Heart left ventricle (tissue), 16 donors: ENCODE data around the gene AGXT. TPM values are rescaled to one million over a fixed set of nuclear protein-coding genes. Genes with fewer than 3 reads are reported as not detected.

Source experiments
- ATAC-seq, 4 donors: fragments of 200-7000 bp; cut with Tn5 transposase; one replicate each; pipeline ENCODE4 v1.9.1; 2020 to 2022; ENCODE audit warnings: moderate library complexity in 4 of 4, mild to moderate bottlenecking in 3 of 4, moderate number of reproducible peaks in 1 of 4
- DNase-seq, 5 donors: peaks; one replicate each; pipeline ENCODE4 v3.0.0-alpha.2; 2020
- H3K27ac ChIP-seq, 12 donors: fragments of 200-600 bp; sonication (generic) in 4 of 12; one replicate each; pipeline versions ENCODE4 v1.5.0 to v1.8.0; 2016 to 2022; ENCODE audit warnings: mild to moderate bottlenecking in 2 of 12
- H3K27me3 ChIP-seq, 9 donors: fragments of 200-600 bp; sonication (generic) in 2 of 9; one replicate each; pipeline versions ENCODE4 v1.5.1 to v1.8.0; 2016 to 2022; ENCODE audit warnings: mild to moderate bottlenecking in 3 of 9
- H3K36me3 ChIP-seq, 9 donors: fragments of 200-600 bp; sonication (generic) in 2 of 9; one replicate each; pipeline versions ENCODE4 v1.5.0 to v1.8.0; 2018 to 2022; ENCODE audit warnings: mild to moderate bottlenecking in 2 of 9
- H3K4me1 ChIP-seq, 12 donors: fragments of 200-600 bp; sonication (generic) in 4 of 12; one replicate each; pipeline versions ENCODE4 v1.5.0 to v1.8.0; 2016 to 2022; ENCODE audit warnings: mild to moderate bottlenecking in 3 of 12
- H3K4me3 ChIP-seq, 12 donors: fragments of 200-600 bp; sonication (generic) in 4 of 12; one replicate each; pipeline versions ENCODE4 v1.5.0 to v1.8.0; 2017 to 2022; ENCODE audit warnings: mild to moderate bottlenecking in 9 of 12, moderate library complexity in 4 of 12
- H3K9me3 ChIP-seq, 12 donors: fragments of 200-600 bp; sonication (generic) in 4 of 12; one replicate each; pipeline versions ENCODE4 v1.5.0 to v1.8.0; 2016 to 2022; ENCODE audit warnings: mild to moderate bottlenecking in 1 of 12
- CTCF ChIP-seq, 12 donors: fragments of 200-600 bp; sonication (generic) in 4 of 12; IDR thresholded peaks; one replicate each; pipeline versions ENCODE4 v1.5.0 to v1.8.0; 2018 to 2022; ENCODE audit warnings: antibody characterized with exemption in 12 of 12, mild to moderate bottlenecking in 5 of 12
- POLR2A ChIP-seq, 2 donors: fragments of 450-650 bp; IDR thresholded peaks; one replicate each; pipeline ENCODE4 v1.6.1; 2017; ENCODE audit warnings: antibody characterized with exemption in 2 of 2, mild to moderate bottlenecking in 2 of 2, moderate library complexity in 2 of 2
- whole genome bisulfite sequencing, 4 donors: extraction: QIAGEN DNeasy Blood & Tissue Kit in 2 of 4; methylation state at CpG; one replicate each; pipeline versions ENCODE4 v1.1.5 to v1.1.7; 2013 to 2018; 5-methylcytosine and 5-hydroxymethylcytosine counted together
- intact Hi-C, 10 donors: fragments of 100-400 bp; cut with DNase I; formaldehyde crosslinking; loops; one replicate each; pipeline versions ENCODE4 v1.11.1 to v1.14.2; 2022
- polyA plus RNA-seq, 2 donors: library from polyadenylated mRNA; stranded (reverse); fragments of 200-250 nt; gene quantifications; one replicate each; pipeline ENCODE4 v1.2.3, GENCODE V29; 2013
- total RNA-seq, 9 donors: library from RNA; depleted of rRNA in 2 of 9; stranded (reverse); fragments of >200 nt in 2 of 9; fragmentation: NEBNext Ultra II Directional in 3 of 9; extraction: Animal tissue kit (Norgen Biotek cat#: 25700) in 3 of 9; gene quantifications; one replicate each; pipeline versions ENCODE4 v1.1.0 to v1.2.4, GENCODE V29; 2016 to 2023
- donor health status: ischemic (EF 13 %, LVEDD 7.1; RV severe dilation, severe dysfunction).
- donor health status: healthy with polysubstance abuse.
- donor health status: DM: no; HTN: yes; CAD: no.
- donor health status: DM: no; HTN: no; CAD: no.
- donor health status: ischemic (EF 25% LVEDD 6.9; RV normal size, moderate dysfunction).
- donor health status: ischemic (EF 25% LVEDD 5.7; RV mildly dilated, moderate dysfunction).
- donor health status: healthy.
- donor health status: DM: yes; HTN: yes; CAD: no.
- donor health status: ischemic (EF 35%, LVEDD 5.7; RV mildly dilated, moderate dysfunction).
- donor health status: nonischemic (EF 11% LVEDD 7.7; RV severe dilation, severe dysfunction).
- donor health status: DM: yes; HTN: yes; CAD: no.
- donor health status: PGD.
- donor health status: ischemic (EF 29% LVEDD 5.4; RV normal size, mild dysfunction).
- donor health status: nonischemic (EF 23%, LVEDD 6.1; RV moderate dilation, normal function).

Gene AGXT
- total and polyA plus RNA-seq, 11 donors: 0.06 TPM; not detected in 10

GRCh38 chr2:240912878-240913809, 44.5 kb downstream of the AGXT start:
- no peaks in the 10 kb centered on the region for H3K9me3 ChIP-seq
- intact Hi-C loops: loop anchor here in 3 of 10 donors (5.0 to 10.0 kb wide), 2 partner anchors 79 to 82 kb away; partner anchors contain the start of gene SNED1 (in 2 of the 3)
- WGBS, 4 donors: 76 to 78% (median 77%) methylated on average over 13 to 21 of the region's 21 CpGs
- DNase-seq (no peak), ATAC-seq (no peak)
- H3K27ac ChIP-seq: peak overlapping the region in 8 of 12 donors; percentile 28 to 65 (median 43)
- peaks cover 0 to 30% (median 14%) of the 10 kb centered on the region in 9 donors for H3K27me3 ChIP-seq
- no peak overlapping the region for H3K4me3 ChIP-seq
- peaks cover 3 to 45% (median 25%) of the 10 kb centered on the region in 12 donors for H3K4me1 ChIP-seq
- TF ChIP-seq CTCF (IDR thresholded peaks at IDR 0.05) (no peak), POLR2A (IDR thresholded peaks at IDR 0.05) (no peak)
- H3K36me3 ChIP-seq: no peaks in the 10 kb centered on the region

- H3K9me3 ChIP-seq: no peaks in the 10 kb centered on the region
- peak overlapping the region in 11 of 12 donors; percentile 12 to 81 (median 38) for H3K27ac ChIP-seq
- no peaks in the 10 kb centered on the region for H3K36me3 ChIP-seq
- TF ChIP-seq CTCF (IDR thresholded peaks at IDR 0.05) (peak; percentile 86 to 95 (median 90)), POLR2A (IDR thresholded peaks at IDR 0.05) (no peak)
- WGBS, 4 donors: 22 to 32% (median 27%) methylated on average over 28 to 36 of the region's 36 CpGs
- peaks cover 0 to 30% (median 14%) of the 10 kb centered on the region in 9 donors for H3K27me3 ChIP-seq
- ATAC-seq (peak; percentile 70 to 88 (median 74)), DNase-seq (peak; percentile 79 to 87 (median 85))
- intact Hi-C loops: loop anchor here in 4 of 10 donors (2.0 to 10.0 kb wide), 3 partner anchors 77 to 81 kb away; partner anchors contain the start of gene SNED1 (in 2 of the 4)
- H3K4me1 ChIP-seq: peaks cover 3 to 45% (median 25%) of the 10 kb centered on the region in 12 donors
- peak overlapping the region in 3 of 12 donors; percentile 0 to 14 (median 6) for H3K4me3 ChIP-seq
Measured at GRCh38 chr2:240913810-240914644, 45.4 kb downstream of the AGXT start.

GRCh38 chr2:240914645-240915525, 46.3 kb downstream of the AGXT start:
- DNase-seq (peak in 3 of 5 donors; percentile 16 to 53 (median 25)), ATAC-seq (no peak)
- intact Hi-C loops: loop anchor here in 7 of 10 donors (2.0 to 10.0 kb wide), 4 partner anchors 72 to 80 kb away; partner anchors contain the start of gene SNED1 (in 2 of the 7)
- no peak overlapping the region for H3K4me3 ChIP-seq
- H3K27me3 ChIP-seq: peaks cover 0 to 30% (median 14%) of the 10 kb centered on the region in 9 donors
- H3K36me3 ChIP-seq: no peaks in the 10 kb centered on the region
- H3K9me3 ChIP-seq: no peaks in the 10 kb centered on the region
- peaks cover 3 to 45% (median 25%) of the 10 kb centered on the region in 12 donors for H3K4me1 ChIP-seq
- 50 to 81% (median 52%) methylated on average over 5 to 25 of the region's 25 CpGs for WGBS, 4 donors
- TF ChIP-seq CTCF (IDR thresholded peaks at IDR 0.05) (peak in 2 of 12 donors; percentile 25 to 36), POLR2A (IDR thresholded peaks at IDR 0.05) (no peak)
- peak overlapping the region in 1 of 12 donors; percentile 65 for H3K27ac ChIP-seq
